ENCODE results near the gene SLC49A3. TPM values are rescaled to one million over a fixed set of nuclear protein-coding genes. Genes with fewer than 3 reads are reported as not detected.

The SLC49A3 gene
- total RNA-seq, 1 donor from 2014 or later: 0.88 TPM

GRCh38 chr4:686413-687040 is 2.4 kb downstream of the SLC49A3 start:
- peaks cover 10% of the 10 kb centered on the region for H3K27me3 Mint-ChIP-seq (ENCODE audit: insufficient read depth)
- no peak overlapping the region for H3K4me3 Mint-ChIP-seq

GRCh38 chr4:685679-686412 is 3.1 kb downstream of the SLC49A3 start:
- Mint-ChIP-seq H3K4me3 (no peak overlapping the region), H3K9me3 (no peaks in the 10 kb centered on the region), H3K4me1 (ENCODE audit: low read depth) (no peaks in the 10 kb centered on the region), H3K36me3 (ENCODE audit: low read depth) (no peaks in the 10 kb centered on the region), H3K27me3 (ENCODE audit: insufficient read depth) (peaks cover 7% of the 10 kb centered on the region), H3K27ac (no peak overlapping the region)
- no peak for DNase-seq (ENCODE audit: low spot score)
- intact Hi-C loops (cut with micrococcal nuclease): no loop called here

More at GRCh38 chr4:686413-687040, 2.4 kb downstream of the SLC49A3 start:
- DNase-seq (ENCODE audit: low spot score): no peak
- Mint-ChIP-seq H3K9me3 (no peaks in the 10 kb centered on the region), H3K36me3 (ENCODE audit: low read depth) (no peaks in the 10 kb centered on the region), H3K4me1 (ENCODE audit: low read depth) (no peaks in the 10 kb centered on the region), H3K27ac (no peak overlapping the region)
- intact Hi-C loops (cut with micrococcal nuclease): no loop called here

- Mint-ChIP-seq H3K36me3 (ENCODE audit: low read depth) (no peaks in the 10 kb centered on the region), H3K4me3 (no peak overlapping the region), H3K27me3 (ENCODE audit: insufficient read depth) (peaks cover 3% of the 10 kb centered on the region), H3K4me1 (ENCODE audit: low read depth) (no peaks in the 10 kb centered on the region), H3K9me3 (no peaks in the 10 kb centered on the region), H3K27ac (no peak overlapping the region)
- no peak for DNase-seq (ENCODE audit: low spot score)
- intact Hi-C loops (cut with micrococcal nuclease): no loop called here
Measured at GRCh38 chr4:684623-685327, 4.2 kb downstream of the SLC49A3 start.

GRCh38 chr4:683982-684622 is 4.8 kb downstream of the SLC49A3 start:
- H3K27ac Mint-ChIP-seq: no peak overlapping the region
- no peak overlapping the region for H3K4me3 Mint-ChIP-seq
- H3K9me3 Mint-ChIP-seq: no peaks in the 10 kb centered on the region
- peaks cover 3% of the 10 kb centered on the region for H3K27me3 Mint-ChIP-seq (ENCODE audit: insufficient read depth)
- no peaks in the 10 kb centered on the region for H3K4me1 Mint-ChIP-seq (ENCODE audit: low read depth)
- DNase-seq (ENCODE audit: low spot score): peak; percentile 37
- no peaks in the 10 kb centered on the region for H3K36me3 Mint-ChIP-seq (ENCODE audit: low read depth)
- intact Hi-C loops (cut with micrococcal nuclease): no loop called here

GRCh38 chr4:683247-683897 is 5.6 kb downstream of the SLC49A3 start:
- Mint-ChIP-seq H3K27me3 (ENCODE audit: insufficient read depth) (no peaks in the 10 kb centered on the region), H3K4me3 (no peak overlapping the region), H3K36me3 (ENCODE audit: low read depth) (no peaks in the 10 kb centered on the region), H3K27ac (no peak overlapping the region), H3K9me3 (no peaks in the 10 kb centered on the region), H3K4me1 (ENCODE audit: low read depth) (no peaks in the 10 kb centered on the region)
- no peak for DNase-seq (ENCODE audit: low spot score)
- intact Hi-C loops (cut with micrococcal nuclease): no loop called here

- DNase-seq (ENCODE audit: low spot score): no peak
- Mint-ChIP-seq H3K36me3 (ENCODE audit: low read depth) (no peaks in the 10 kb centered on the region), H3K4me3 (no peak overlapping the region), H3K4me1 (ENCODE audit: low read depth) (no peaks in the 10 kb centered on the region), H3K27me3 (ENCODE audit: insufficient read depth) (no peaks in the 10 kb centered on the region), H3K27ac (no peak overlapping the region), H3K9me3 (no peaks in the 10 kb centered on the region)
- intact Hi-C loops (cut with micrococcal nuclease): no loop called here
Measured at GRCh38 chr4:682490-683172, 6.3 kb downstream of the SLC49A3 start.

GRCh38 chr4:681736-682451 is 7.1 kb downstream of the SLC49A3 start:
- Mint-ChIP-seq H3K36me3 (ENCODE audit: low read depth) (no peaks in the 10 kb centered on the region), H3K27ac (no peak overlapping the region), H3K4me3 (no peak overlapping the region), H3K9me3 (no peaks in the 10 kb centered on the region), H3K4me1 (ENCODE audit: low read depth) (no peaks in the 10 kb centered on the region), H3K27me3 (ENCODE audit: insufficient read depth) (no peaks in the 10 kb centered on the region)
- DNase-seq (ENCODE audit: low spot score): no peak
- intact Hi-C loops (cut with micrococcal nuclease): loop anchor here (1.0 to 2.0 kb wide), 2 partner anchors 23 to 101 kb away; partner anchors contain the start of gene PCGF3

GRCh38 chr4:680928-681645 is 7.9 kb downstream of the SLC49A3 start:
- Mint-ChIP-seq H3K27me3 (ENCODE audit: insufficient read depth) (no peaks in the 10 kb centered on the region), H3K9me3 (no peaks in the 10 kb centered on the region), H3K27ac (no peak overlapping the region), H3K36me3 (ENCODE audit: low read depth) (no peaks in the 10 kb centered on the region), H3K4me3 (peak overlapping the region; percentile 68), H3K4me1 (ENCODE audit: low read depth) (no peaks in the 10 kb centered on the region)
- peak; percentile 48 for DNase-seq (ENCODE audit: low spot score)
- intact Hi-C loops (cut with micrococcal nuclease): loop anchor here (1.0 to 2.0 kb wide), 2 partner anchors 24 to 102 kb away; partner anchors contain the start of gene PCGF3

- no peak for DNase-seq (ENCODE audit: low spot score)
- H3K9me3 Mint-ChIP-seq: no peaks in the 10 kb centered on the region
- intact Hi-C loops (cut with micrococcal nuclease): loop anchor here (2.0 kb wide), 1 partner anchor 102 kb away; no protein-coding TSS in a partner anchor
- no peaks in the 10 kb centered on the region for H3K4me1 Mint-ChIP-seq (ENCODE audit: low read depth)
- no peak overlapping the region for H3K27ac Mint-ChIP-seq
- H3K36me3 Mint-ChIP-seq (ENCODE audit: low read depth): no peaks in the 10 kb centered on the region
- H3K4me3 Mint-ChIP-seq: peak overlapping the region; percentile 68
- H3K27me3 Mint-ChIP-seq (ENCODE audit: insufficient read depth): no peaks in the 10 kb centered on the region
Measured at GRCh38 chr4:680551-680927, 8.4 kb downstream of the SLC49A3 start.

- Mint-ChIP-seq H3K9me3 (no peaks in the 10 kb centered on the region), H3K27ac (no peak overlapping the region), H3K4me1 (ENCODE audit: low read depth) (no peaks in the 10 kb centered on the region), H3K36me3 (ENCODE audit: low read depth) (no peaks in the 10 kb centered on the region), H3K27me3 (ENCODE audit: insufficient read depth) (no peaks in the 10 kb centered on the region), H3K4me3 (peak overlapping the region; percentile 30)
- intact Hi-C loops (cut with micrococcal nuclease): loop anchor here (2.0 kb wide), 1 partner anchor 103 kb away; no protein-coding TSS in a partner anchor
- no peak for DNase-seq (ENCODE audit: low spot score)
Measured at GRCh38 chr4:680091-680490, 8.9 kb downstream of the SLC49A3 start.

- intact Hi-C loops (cut with micrococcal nuclease): loop anchor here (2.0 kb wide), 1 partner anchor 103 kb away; no protein-coding TSS in a partner anchor
- no peak overlapping the region for H3K27ac Mint-ChIP-seq
- H3K36me3 Mint-ChIP-seq (ENCODE audit: low read depth): no peaks in the 10 kb centered on the region
- no peaks in the 10 kb centered on the region for H3K27me3 Mint-ChIP-seq (ENCODE audit: insufficient read depth)
- H3K4me1 Mint-ChIP-seq (ENCODE audit: low read depth): no peaks in the 10 kb centered on the region
- DNase-seq (ENCODE audit: low spot score): no peak
- H3K9me3 Mint-ChIP-seq: no peaks in the 10 kb centered on the region
- no peak overlapping the region for H3K4me3 Mint-ChIP-seq
Measured at GRCh38 chr4:679629-680028, 9.3 kb downstream of the SLC49A3 start.
